Measurements from ENCODE around the gene SLC25A51.

- no peak for TF ChIP-seq EZH2 (IDR thresholded peaks at IDR 0.05; ENCODE audit: borderline replicate concordance)
- no peak for TF ChIP-seq CTCF (IDR thresholded peaks at IDR 0.05; ENCODE audit: poor library complexity)
These were observed 45.6 kb upstream of the SLC25A51 start for GRCh38 chr9:37949576-37949975.
